Activated T-helper 17 cell treated with anti-CD3 and anti-CD28 coated beads, Interleukin-2, amount 50 U/mL, for 72 hours (primary cell): ENCODE results near the gene SIGLEC7. TPM values are rescaled to one million over a fixed set of nuclear protein-coding genes. Genes with fewer than 3 reads are reported as not detected.

Source experiments
- total RNA-seq, 2 donors: library from RNA; stranded (reverse); gene quantifications; one replicate each; pipeline ENCODE4 v1.2.3, GENCODE V29; 2022

The SIGLEC7 gene
- total RNA-seq, 2 donors from 2014 or later = not detected

Other genes with a start within 250 kb of the SIGLEC7 start
- gene KLK4, start 230.9 kb upstream of the SIGLEC7 start, total RNA-seq = not detected
- not detected for gene KLK5, start 189.3 kb upstream of the SIGLEC7 start, total RNA-seq
- not detected for gene KLK6, start 172.7 kb upstream of the SIGLEC7 start, total RNA-seq
- not detected for gene KLK7, start 158.4 kb upstream of the SIGLEC7 start, total RNA-seq
- not detected for gene KLK8, start 140.7 kb upstream of the SIGLEC7 start, total RNA-seq
- not detected for gene KLK10, start 122.6 kb upstream of the SIGLEC7 start, total RNA-seq
- gene KLK11, start 115.7 kb upstream of the SIGLEC7 start, total RNA-seq = not detected
- not detected for gene KLK12, start 107.3 kb upstream of the SIGLEC7 start, total RNA-seq
- gene KLK13, start 77.2 kb upstream of the SIGLEC7 start, total RNA-seq = not detected
- gene KLK14, start 59.4 kb upstream of the SIGLEC7 start, total RNA-seq = under 1 TPM; 0.26 to 0.77 TPM
- gene CTU1, start 33.9 kb upstream of the SIGLEC7 start, total RNA-seq = 1 to 10 TPM; 7.0 to 9.7 TPM
- under 1 TPM; 0.15 to 0.74 TPM for gene SIGLEC9, start 17.4 kb upstream of the SIGLEC7 start, total RNA-seq
- 1 to 10 TPM in 1 of 2 donors, not detected in 1; 1.2 TPM for gene CD33, start 82.8 kb downstream of the SIGLEC7 start, total RNA-seq
- gene SIGLECL1, start 108.8 kb downstream of the SIGLEC7 start, total RNA-seq = under 1 TPM in 1 of 2 donors, not detected in 1; 0.30 TPM
- gene IGLON5, start 169.3 kb downstream of the SIGLEC7 start, total RNA-seq = under 1 TPM; 0.09 to 0.32 TPM
- gene VSIG10L, start 199.8 kb downstream of the SIGLEC7 start, total RNA-seq = 1 to 10 TPM; 1.2 to 5.2 TPM
- gene ETFB, start 224.1 kb downstream of the SIGLEC7 start, total RNA-seq = 100 to 1,000 TPM in 1 of 2 donors, 10 to 100 TPM in 1; 67.0 to 101 TPM
- 1 to 10 TPM in 1 of 2 donors, under 1 TPM in 1; 0.37 to 1.5 TPM for gene CLDND2, start 226.7 kb downstream of the SIGLEC7 start, total RNA-seq
- 10 to 100 TPM; 15.2 to 19.8 TPM for gene NKG7, start 230.4 kb downstream of the SIGLEC7 start, total RNA-seq
- under 1 TPM in 1 of 2 donors, not detected in 1; 0.40 TPM for gene LIM2, start 245.7 kb downstream of the SIGLEC7 start, total RNA-seq
- not detected for gene C19orf84, start 248.3 kb downstream of the SIGLEC7 start, total RNA-seq